Activated CD4-positive, CD25-positive, alpha-beta regulatory T cell treated with anti-CD3 and anti-CD28 coated beads, Interleukin-2, amount 50 U/mL, for 72 hours (primary cell): ENCODE measurements around the gene TBX3.

ENCODE experiments used
- DNase-seq: peaks from one replicate; pipeline ENCODE4 v3.0.0; 2021

Gene TBX3

GRCh38 chr12:114696443-114697242 lies 12.7 kb upstream of the TBX3 start:
- DNase-seq, result no peak

GRCh38 chr12:114695305-114695592 lies 11.3 kb upstream of the TBX3 start:
- no peak for DNase-seq

- DNase-seq, result no peak
Measured at GRCh38 chr12:114694436-114695304, 10.7 kb upstream of the TBX3 start.

GRCh38 chr12:114693532-114693931 lies 9.6 kb upstream of the TBX3 start:
- DNase-seq, result no peak

- DNase-seq, result no peak
Measured at GRCh38 chr12:114693059-114693531, 9.1 kb upstream of the TBX3 start.

GRCh38 chr12:114692186-114693058 lies 8.4 kb upstream of the TBX3 start:
- DNase-seq, result no peak

- no peak for DNase-seq
Measured at GRCh38 chr12:114691763-114692185, 7.8 kb upstream of the TBX3 start.

GRCh38 chr12:114691196-114691595 lies 7.2 kb upstream of the TBX3 start:
- no peak for DNase-seq

- DNase-seq, result no peak
Measured at GRCh38 chr12:114690267-114691135, 6.5 kb upstream of the TBX3 start.

- no peak for DNase-seq
Measured at GRCh38 chr12:114689075-114689994, 5.4 kb upstream of the TBX3 start.

- DNase-seq, result no peak
Measured at GRCh38 chr12:114688256-114688845, 4.4 kb upstream of the TBX3 start.

GRCh38 chr12:114687802-114688201 lies 3.8 kb upstream of the TBX3 start:
- no peak for DNase-seq

- no peak for DNase-seq
Measured at GRCh38 chr12:114686773-114687500, 3.0 kb upstream of the TBX3 start.

GRCh38 chr12:114686426-114686772 lies 2.4 kb upstream of the TBX3 start:
- DNase-seq, result no peak

GRCh38 chr12:114685869-114686268 lies 1.9 kb upstream of the TBX3 start:
- no peak for DNase-seq

- DNase-seq, result no peak
Measured at GRCh38 chr12:114685320-114685781, 1.4 kb upstream of the TBX3 start.

- DNase-seq, result no peak
Measured at GRCh38 chr12:114684870-114685273, 897 bp upstream of the TBX3 start.

GRCh38 chr12:114683709-114684097 lies 272 bp downstream of the TBX3 start:
- DNase-seq, result no peak

GRCh38 chr12:114682785-114683708 lies 928 bp downstream of the TBX3 start:
- DNase-seq, result no peak
